Loucy (cell line): ENCODE data around the gene CSPG4.
"Not testable (repeated sequence)": the region's sequence is repeated elsewhere in the genome, so short reads cannot be mapped to it uniquely, and the experiment has no call there.

Source experiments
- H2AFZ ChIP-seq: fragments of 200-600 bp; sonication (generic); 2 replicates; pipeline ENCODE4 v1.6.0; 2016; ENCODE audit warnings: antibody characterized with exemption, mild to moderate bottlenecking, low read length, moderate library complexity
- H3F3A ChIP-seq: fragments of 200-600 bp; 2 replicates; pipeline ENCODE4 v1.6.0; 2016; ENCODE audit warnings: antibody characterized with exemption, low read depth, mild to moderate bottlenecking
- H3K27me3 ChIP-seq: fragments of 200-600 bp; sonication (generic); 2 replicates; pipeline ENCODE4 v1.6.1; 2014; ENCODE audit warnings: low read length, mild to moderate bottlenecking; ENCODE audit not compliant: insufficient read depth, poor library complexity, severe bottlenecking
- H3K36me3 ChIP-seq: fragments of 200-600 bp; sonication (generic); 2 replicates; pipeline ENCODE4 v1.6.1; 2016; ENCODE audit warnings: low read length; ENCODE audit not compliant: insufficient read depth
- H3K4me1 ChIP-seq: fragments of 200-600 bp; sonication (generic); 2 replicates; pipeline ENCODE4 v1.5.1; 2014; ENCODE audit warnings: low read length, mild to moderate bottlenecking; ENCODE audit not compliant: insufficient read depth, poor library complexity, severe bottlenecking
- H3K4me2 ChIP-seq: fragments of 200-600 bp; sonication (generic); 2 replicates; pipeline ENCODE4 v1.6.0; 2014; ENCODE audit warnings: antibody characterized with exemption, low read length, low read depth, mild to moderate bottlenecking; ENCODE audit not compliant: poor library complexity, severe bottlenecking
- H3K4me3 ChIP-seq: fragments of 200-600 bp; sonication (generic); 2 replicates; pipeline ENCODE4 v1.5.1; 2014; ENCODE audit warnings: low read length, mild to moderate bottlenecking, mixed read lengths; ENCODE audit not compliant: poor library complexity, severe bottlenecking
- H3K79me2 ChIP-seq: fragments of 200-600 bp; sonication (generic); 2 replicates; pipeline ENCODE4 v1.6.1; 2014; ENCODE audit warnings: low read length; ENCODE audit not compliant: insufficient read depth
- H3K9ac ChIP-seq: fragments of 200-600 bp; sonication (generic); 2 replicates; pipeline ENCODE4 v1.6.0; 2014; ENCODE audit warnings: mild to moderate bottlenecking, low read depth, low read length, moderate library complexity; ENCODE audit not compliant: poor library complexity, severe bottlenecking
- H3K9me2 ChIP-seq: fragments of 200-600 bp; sonication (generic); replicated peaks from 2 replicates; pipeline ENCODE4 v1.6.1; 2016; ENCODE audit warnings: low read depth, low read length, mixed read lengths
- H3K9me3 ChIP-seq: fragments of 200-600 bp; sonication (generic); 2 replicates; pipeline ENCODE4 v1.6.1; 2014; ENCODE audit warnings: mild to moderate bottlenecking, antibody characterized with exemption, low read length, low read depth; ENCODE audit not compliant: insufficient read depth
- H4K20me1 ChIP-seq: fragments of 200-600 bp; sonication (generic); 2 replicates; pipeline ENCODE4 v1.6.0; 2014; ENCODE audit warnings: antibody characterized with exemption, low read length, mild to moderate bottlenecking; ENCODE audit not compliant: insufficient read depth, poor library complexity, severe bottlenecking
- EZH2phosphoT487 ChIP-seq: fragments of 200-600 bp; IDR thresholded peaks from 2 replicates; pipeline ENCODE4 v1.6.1; 2018; ENCODE audit warnings: antibody characterized with exemption, mild to moderate bottlenecking, moderate library complexity, borderline replicate concordance
- TF ChIP-seq, protein P1 (sequence below): fragments of 200-600 bp; sonication (generic); conservative IDR thresholded peaks from 2 replicates; pipeline ENCODE4 v1.5.1; 2014; ENCODE audit warnings: mild to moderate bottlenecking, antibody characterized with exemption, low read length

CSPG4 gene

DNA sequence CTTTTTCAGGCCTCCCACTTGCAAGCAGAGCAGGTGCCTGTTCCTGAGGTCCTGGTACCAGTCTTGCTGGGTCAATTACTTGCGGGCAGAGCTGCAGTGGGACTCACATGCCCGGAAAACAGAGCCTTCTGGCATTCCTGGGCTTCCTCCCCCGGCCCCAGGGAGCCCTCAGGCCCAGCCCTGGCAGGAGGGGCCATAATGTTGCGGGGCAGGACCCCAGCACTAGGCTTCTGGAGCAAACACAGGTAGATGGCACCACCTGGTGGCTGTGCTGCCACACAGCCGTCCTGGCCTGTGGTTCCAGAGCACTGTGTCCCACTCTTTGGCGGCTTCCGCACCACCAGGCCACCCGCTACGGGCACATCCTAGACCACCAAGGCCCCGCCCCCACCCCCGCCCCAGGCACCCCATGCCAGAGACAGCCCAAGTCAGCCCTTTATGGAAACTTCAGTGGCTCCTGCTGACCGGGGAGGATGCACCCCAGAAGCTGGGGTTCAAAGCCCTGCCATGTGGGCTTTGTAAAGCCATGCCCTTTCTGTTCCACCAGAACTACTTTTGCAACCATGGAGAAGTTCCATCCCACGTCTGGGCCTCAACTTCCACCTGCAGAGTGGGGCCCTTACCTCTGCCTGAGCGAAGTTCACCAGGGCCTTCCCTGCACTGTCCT is 28.9 kb downstream of the CSPG4 start:
- H3K4me1 ChIP-seq, H4K20me1 ChIP-seq, H3K9me2 ChIP-seq, H3K9me3 ChIP-seq, H3K36me3 ChIP-seq, H3K9ac ChIP-seq, H3K4me3 ChIP-seq, H3K4me2 ChIP-seq, H3F3A ChIP-seq, H3K27me3 ChIP-seq, H3K79me2 ChIP-seq: not testable (repeated sequence)
- TF ChIP-seq, protein P1, sequence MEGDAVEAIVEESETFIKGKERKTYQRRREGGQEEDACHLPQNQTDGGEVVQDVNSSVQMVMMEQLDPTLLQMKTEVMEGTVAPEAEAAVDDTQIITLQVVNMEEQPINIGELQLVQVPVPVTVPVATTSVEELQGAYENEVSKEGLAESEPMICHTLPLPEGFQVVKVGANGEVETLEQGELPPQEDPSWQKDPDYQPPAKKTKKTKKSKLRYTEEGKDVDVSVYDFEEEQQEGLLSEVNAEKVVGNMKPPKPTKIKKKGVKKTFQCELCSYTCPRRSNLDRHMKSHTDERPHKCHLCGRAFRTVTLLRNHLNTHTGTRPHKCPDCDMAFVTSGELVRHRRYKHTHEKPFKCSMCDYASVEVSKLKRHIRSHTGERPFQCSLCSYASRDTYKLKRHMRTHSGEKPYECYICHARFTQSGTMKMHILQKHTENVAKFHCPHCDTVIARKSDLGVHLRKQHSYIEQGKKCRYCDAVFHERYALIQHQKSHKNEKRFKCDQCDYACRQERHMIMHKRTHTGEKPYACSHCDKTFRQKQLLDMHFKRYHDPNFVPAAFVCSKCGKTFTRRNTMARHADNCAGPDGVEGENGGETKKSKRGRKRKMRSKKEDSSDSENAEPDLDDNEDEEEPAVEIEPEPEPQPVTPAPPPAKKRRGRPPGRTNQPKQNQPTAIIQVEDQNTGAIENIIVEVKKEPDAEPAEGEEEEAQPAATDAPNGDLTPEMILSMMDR = peak; percentile 66
- H2AFZ ChIP-seq = peak overlapping the region; percentile 71; the same call in 1 of the 2 replicates

DNA sequence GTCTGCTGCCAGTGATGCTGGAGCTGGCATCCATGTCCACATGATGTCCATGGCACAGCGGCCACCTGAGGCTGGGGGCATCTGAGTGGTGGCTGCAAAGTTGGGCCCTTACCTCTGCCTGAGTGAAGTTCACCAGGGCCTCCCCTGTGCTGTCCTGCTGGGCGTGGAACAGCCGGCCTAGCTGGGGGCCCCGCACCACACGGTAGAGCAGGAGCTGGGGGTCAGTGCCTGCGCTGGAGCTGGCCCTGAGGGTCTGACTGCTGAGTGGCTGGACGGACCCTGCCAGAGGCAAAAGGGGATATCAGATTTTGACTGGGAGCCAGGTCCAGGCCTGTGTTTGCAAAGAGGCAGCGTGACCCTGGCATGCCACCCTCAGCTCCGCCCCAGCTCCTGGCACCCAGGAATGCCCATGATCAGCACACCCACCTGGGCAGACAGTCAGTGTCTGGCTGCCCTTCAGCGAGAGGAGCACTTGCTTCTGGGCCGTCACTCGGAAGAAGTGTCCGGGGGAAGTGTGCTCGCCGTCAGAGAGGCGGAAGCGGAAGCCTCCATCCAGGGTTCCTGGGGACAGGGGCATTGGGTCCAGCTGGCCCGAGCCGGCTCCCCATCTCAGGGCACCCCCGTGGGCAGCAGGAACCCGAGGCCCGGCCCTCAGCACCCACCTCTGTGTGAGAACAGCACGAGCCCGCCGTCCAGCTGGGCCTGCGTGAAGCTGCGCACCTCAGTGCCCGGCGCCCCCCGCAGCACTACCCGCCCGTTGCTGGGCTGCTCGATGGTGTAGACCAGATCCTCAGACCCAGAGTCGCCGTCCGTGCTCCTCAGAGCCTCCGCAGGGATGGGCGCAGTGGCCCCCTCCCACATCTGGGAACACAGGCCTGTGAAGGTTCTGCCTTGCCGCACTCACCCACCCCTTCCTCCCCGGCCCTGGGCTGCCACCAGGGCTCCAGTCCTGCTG is 30.2 kb downstream of the CSPG4 start:
- Histone ChIP-seq H3K79me2 (no peaks in the 10 kb centered on the region), H3F3A (no peaks in the 10 kb centered on the region), H3K27me3 (no peaks in the 10 kb centered on the region), H3K36me3 (no peaks in the 10 kb centered on the region), H3K9ac (no peak overlapping the region), H3K4me1 (no peaks in the 10 kb centered on the region), H3K4me2 (no peak overlapping the region), H4K20me1 (no peaks in the 10 kb centered on the region), H3K9me3 (no peaks in the 10 kb centered on the region), H3K9me2 (no peaks in the 10 kb centered on the region), H2AFZ (no peak overlapping the region), H3K4me3 (no peak overlapping the region)
- no peak for TF ChIP-seq EZH2phosphoT487
- TF ChIP-seq, protein P1 = no peak

DNA sequence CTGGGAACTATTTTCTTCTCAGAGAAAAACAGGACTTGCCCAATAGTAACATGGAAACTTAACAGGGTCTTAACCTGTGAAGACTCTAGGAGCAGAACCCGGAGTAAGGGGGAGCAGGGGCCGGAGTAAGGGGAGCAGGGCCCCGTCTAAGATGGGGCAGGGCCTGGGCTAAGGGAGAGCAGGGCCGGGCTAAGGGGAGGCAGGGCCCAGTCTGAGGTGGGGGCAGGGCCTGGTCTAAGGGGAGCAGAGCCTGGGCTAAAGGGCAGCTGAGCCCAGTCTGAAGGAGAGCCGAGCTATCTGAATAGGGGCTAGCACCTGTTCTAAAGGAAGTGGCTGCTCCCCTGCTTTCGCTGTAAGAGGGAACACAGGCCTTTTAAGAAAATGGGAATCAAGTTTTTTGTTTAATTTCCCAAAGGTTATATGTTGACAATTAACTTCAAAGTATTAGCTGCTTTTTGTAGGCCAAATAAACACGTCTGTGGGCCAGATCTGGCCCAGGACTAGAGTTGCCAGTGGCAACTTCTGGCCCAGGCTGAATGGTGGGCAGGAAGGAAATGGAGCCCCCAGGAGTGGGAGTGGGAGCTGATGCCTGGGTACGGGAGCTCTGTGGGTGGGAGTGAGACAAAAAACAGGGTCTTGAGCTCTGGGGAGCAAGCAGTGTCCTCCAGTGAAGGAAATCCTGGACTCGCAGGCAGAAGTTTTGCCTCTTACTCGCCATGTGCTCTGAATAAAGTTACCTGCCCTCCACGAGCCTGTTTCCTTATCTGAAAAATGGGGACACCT is 32.5 kb downstream of the CSPG4 start:
- Histone ChIP-seq H3K9me2 (no peaks in the 10 kb centered on the region), H3F3A (no peaks in the 10 kb centered on the region), H3K4me2 (no peak overlapping the region), H3K79me2 (no peaks in the 10 kb centered on the region), H2AFZ (no peak overlapping the region), H3K36me3 (no peaks in the 10 kb centered on the region), H3K4me3 (no peak overlapping the region), H3K4me1 (no peaks in the 10 kb centered on the region), H3K27me3 (no peaks in the 10 kb centered on the region), H3K9me3 (no peaks in the 10 kb centered on the region), H4K20me1 (no peaks in the 10 kb centered on the region), H3K9ac (no peak overlapping the region)
- TF ChIP-seq, protein P1 = no peak
- TF ChIP-seq EZH2phosphoT487 = no peak

DNA sequence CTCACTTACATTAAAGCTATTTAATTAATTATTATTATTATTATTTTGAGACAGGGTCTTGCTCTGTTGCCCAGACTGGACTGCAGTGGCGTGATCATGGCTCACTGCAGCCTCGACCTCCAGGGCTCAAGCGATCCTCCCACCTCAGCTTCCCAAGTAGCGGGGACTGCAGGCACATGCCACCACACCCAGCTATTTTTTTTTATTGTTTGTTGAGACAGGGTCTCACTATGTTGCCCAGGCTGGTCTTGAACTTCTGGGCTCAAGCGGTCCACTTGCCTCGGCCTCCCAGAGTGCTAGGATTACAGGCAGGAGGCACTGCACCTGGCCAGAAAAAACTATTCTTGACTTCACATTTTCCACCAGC is 34.3 kb downstream of the CSPG4 start:
- not testable (repeated sequence) for H4K20me1 ChIP-seq, H3F3A ChIP-seq, H3K27me3 ChIP-seq, H3K4me2 ChIP-seq, H3K9ac ChIP-seq, H3K36me3 ChIP-seq, H3K9me2 ChIP-seq, H3K4me3 ChIP-seq, H3K79me2 ChIP-seq, H2AFZ ChIP-seq, H3K4me1 ChIP-seq, H3K9me3 ChIP-seq
